ENCODE data around the gene ENPP1. TPM values are rescaled to one million over a fixed set of nuclear protein-coding genes. Genes with fewer than 3 reads are reported as not detected.

Gene ENPP1
- total and polyA plus RNA-seq, 9 of the 15 experiments (the other 6 are each of a cell fraction or from before 2014, with no cell fraction given): 0.03 to 0.56 (median 0.14) TPM

GRCh38 chr6:131886517-131886916 is 78.7 kb downstream of the ENPP1 start:
- Histone ChIP-seq H3K9me3 (replicated peaks; ENCODE audit: control insufficient read depth, insufficient read depth, low read depth, low read length) (no peaks in the 10 kb centered on the region), H3K36me3 (ENCODE audit: control insufficient read depth, insufficient read depth, low read length) (no peaks in the 10 kb centered on the region), H3K4me3 (no peak overlapping the region), H3K4me1 (replicated peaks in 1 of 2; ENCODE audit: control insufficient read depth in 2 of 2, insufficient read depth in 2 of 2, low read length in 2 of 2) (no peaks in the 10 kb centered on the region), H3K79me2 (ENCODE audit: control insufficient read depth, insufficient read depth, low read length) (no peaks in the 10 kb centered on the region), H2AFZ (ENCODE audit: low read depth, low read length) (no peak overlapping the region), H3K27ac (ENCODE audit: extremely low read depth, low read depth, low read length) (no peak overlapping the region), H3K4me2 (ENCODE audit: insufficient read depth, low read length) (no peak overlapping the region), H4K20me1 (replicated peaks; ENCODE audit: control insufficient read depth, insufficient read depth, low read length) (no peaks in the 10 kb centered on the region), H3K9ac (ENCODE audit: insufficient read depth in 1 of 2, low read depth in 2 of 2, low read length in 2 of 2) (no peak overlapping the region), H3K9me1 (ENCODE audit: control insufficient read depth, insufficient read depth, low read length) (no peaks in the 10 kb centered on the region), H3K27me3 (ENCODE audit: control insufficient read depth in 2 of 2, insufficient read depth in 2 of 2, low read length in 2 of 2) (no peaks in the 10 kb centered on the region)
- 4% methylated on average over 4 of the region's 4 CpGs for WGBS (ENCODE audit: insufficient coverage, low coverage, missing lambda C conversion rate)
- intact Hi-C loops (cut with micrococcal nuclease): no loop called here
- FAIRE-seq (no peak), DNase-seq (ENCODE audit: extremely low read depth in 1 of 4, low spot score in 3 of 4) (no peak), ATAC-seq (no peak)
- CTCF ChIA-PET (ENCODE audit: low intra/inter-chr PET ratio): no interaction called here
- no TSS peak for BruUV-seq (replicated peaks)
- in situ Hi-C loops (cut with MboI): no loop called here
- POLR2A ChIA-PET: no interaction called here
- TF ChIP-seq ZNF174 (CRISPR knock-in tag; IDR thresholded peaks at IDR 0.05): no peak
- no peak for TF ChIP-seq ZNF212 (CRISPR knock-in tag; IDR thresholded peaks at IDR 0.05)
- TF ChIP-seq EP400 (IDR thresholded peaks at IDR 0.05): no peak
- TF ChIP-seq TSC22D4 (tag; IDR thresholded peaks at IDR 0.05): no peak
- TF ChIP-seq, protein P1, sequence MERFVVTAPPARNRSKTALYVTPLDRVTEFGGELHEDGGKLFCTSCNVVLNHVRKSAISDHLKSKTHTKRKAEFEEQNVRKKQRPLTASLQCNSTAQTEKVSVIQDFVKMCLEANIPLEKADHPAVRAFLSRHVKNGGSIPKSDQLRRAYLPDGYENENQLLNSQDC (CRISPR knock-in tag; IDR thresholded peaks at IDR 0.05): no peak
- TF ChIP-seq CHD4 (IDR thresholded peaks at IDR 0.05; ENCODE audit: insufficient read depth, insufficient replicate concordance, low read depth, low read length, poor library complexity, severe bottlenecking): no peak
- no peak for TF ChIP-seq HDAC6 (IDR thresholded peaks at IDR 0.05; ENCODE audit: low read depth, low read length)
- no peak for TF ChIP-seq ZNF347 (CRISPR knock-in tag; IDR thresholded peaks at IDR 0.05; ENCODE audit: low read depth)
- TF ChIP-seq ZNF76 (CRISPR knock-in tag; IDR thresholded peaks at IDR 0.05; ENCODE audit: borderline replicate concordance): no peak
- TF ChIP-seq, protein P2, sequence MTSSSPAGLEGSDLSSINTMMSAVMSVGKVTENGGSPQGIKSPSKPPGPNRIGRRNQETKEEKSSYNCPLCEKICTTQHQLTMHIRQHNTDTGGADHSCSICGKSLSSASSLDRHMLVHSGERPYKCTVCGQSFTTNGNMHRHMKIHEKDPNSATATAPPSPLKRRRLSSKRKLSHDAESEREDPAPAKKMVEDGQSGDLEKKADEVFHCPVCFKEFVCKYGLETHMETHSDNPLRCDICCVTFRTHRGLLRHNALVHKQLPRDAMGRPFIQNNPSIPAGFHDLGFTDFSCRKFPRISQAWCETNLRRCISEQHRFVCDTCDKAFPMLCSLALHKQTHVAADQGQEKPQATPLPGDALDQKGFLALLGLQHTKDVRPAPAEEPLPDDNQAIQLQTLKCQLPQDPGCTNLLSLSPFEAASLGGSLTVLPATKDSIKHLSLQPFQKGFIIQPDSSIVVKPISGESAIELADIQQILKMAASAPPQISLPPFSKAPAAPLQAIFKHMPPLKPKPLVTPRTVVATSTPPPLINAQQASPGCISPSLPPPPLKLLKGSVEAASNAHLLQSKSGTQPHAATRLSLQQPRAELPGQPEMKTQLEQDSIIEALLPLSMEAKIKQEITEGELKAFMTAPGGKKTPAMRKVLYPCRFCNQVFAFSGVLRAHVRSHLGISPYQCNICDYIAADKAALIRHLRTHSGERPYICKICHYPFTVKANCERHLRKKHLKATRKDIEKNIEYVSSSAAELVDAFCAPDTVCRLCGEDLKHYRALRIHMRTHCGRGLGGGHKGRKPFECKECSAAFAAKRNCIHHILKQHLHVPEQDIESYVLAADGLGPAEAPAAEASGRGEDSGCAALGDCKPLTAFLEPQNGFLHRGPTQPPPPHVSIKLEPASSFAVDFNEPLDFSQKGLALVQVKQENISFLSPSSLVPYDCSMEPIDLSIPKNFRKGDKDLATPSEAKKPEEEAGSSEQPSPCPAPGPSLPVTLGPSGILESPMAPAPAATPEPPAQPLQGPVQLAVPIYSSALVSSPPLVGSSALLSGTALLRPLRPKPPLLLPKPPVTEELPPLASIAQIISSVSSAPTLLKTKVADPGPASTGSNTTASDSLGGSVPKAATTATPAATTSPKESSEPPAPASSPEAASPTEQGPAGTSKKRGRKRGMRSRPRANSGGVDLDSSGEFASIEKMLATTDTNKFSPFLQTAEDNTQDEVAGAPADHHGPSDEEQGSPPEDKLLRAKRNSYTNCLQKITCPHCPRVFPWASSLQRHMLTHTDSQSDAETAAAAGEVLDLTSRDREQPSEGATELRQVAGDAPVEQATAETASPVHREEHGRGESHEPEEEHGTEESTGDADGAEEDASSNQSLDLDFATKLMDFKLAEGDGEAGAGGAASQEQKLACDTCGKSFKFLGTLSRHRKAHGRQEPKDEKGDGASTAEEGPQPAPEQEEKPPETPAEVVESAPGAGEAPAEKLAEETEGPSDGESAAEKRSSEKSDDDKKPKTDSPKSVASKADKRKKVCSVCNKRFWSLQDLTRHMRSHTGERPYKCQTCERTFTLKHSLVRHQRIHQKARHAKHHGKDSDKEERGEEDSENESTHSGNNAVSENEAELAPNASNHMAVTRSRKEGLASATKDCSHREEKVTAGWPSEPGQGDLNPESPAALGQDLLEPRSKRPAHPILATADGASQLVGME (CRISPR knock-in tag; IDR thresholded peaks at IDR 0.05): no peak
- no peak for TF ChIP-seq ZNF134 (CRISPR knock-in tag; conservative IDR thresholded peaks at IDR 0.05)
- TF ChIP-seq MIER1 (IDR thresholded peaks at IDR 0.05; ENCODE audit: low read depth): no peak
- TF ChIP-seq CEBPB (tag; IDR thresholded peaks at IDR 0.05): no peak
- TF ChIP-seq ZNF384 (IDR thresholded peaks at IDR 0.05; ENCODE audit: low read depth, low read length): no peak
- no peak for TF ChIP-seq RAD21 (CRISPR knock-in tag; conservative IDR thresholded peaks at IDR 0.05 in 1 of 2, IDR thresholded peaks at IDR 0.05 in 1 of 2)
- no peak for TF ChIP-seq ZNF324 (CRISPR knock-in tag; IDR thresholded peaks at IDR 0.05)
- TF ChIP-seq, protein P3, sequence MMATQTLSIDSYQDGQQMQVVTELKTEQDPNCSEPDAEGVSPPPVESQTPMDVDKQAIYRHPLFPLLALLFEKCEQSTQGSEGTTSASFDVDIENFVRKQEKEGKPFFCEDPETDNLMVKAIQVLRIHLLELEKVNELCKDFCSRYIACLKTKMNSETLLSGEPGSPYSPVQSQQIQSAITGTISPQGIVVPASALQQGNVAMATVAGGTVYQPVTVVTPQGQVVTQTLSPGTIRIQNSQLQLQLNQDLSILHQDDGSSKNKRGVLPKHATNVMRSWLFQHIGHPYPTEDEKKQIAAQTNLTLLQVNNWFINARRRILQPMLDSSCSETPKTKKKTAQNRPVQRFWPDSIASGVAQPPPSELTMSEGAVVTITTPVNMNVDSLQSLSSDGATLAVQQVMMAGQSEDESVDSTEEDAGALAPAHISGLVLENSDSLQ (IDR thresholded peaks at IDR 0.05): no peak

All from K562 (cell line).